Measurements from ENCODE around the gene PNMA6F.

- TF ChIP-seq EZH2 (IDR thresholded peaks at IDR 0.05; ENCODE audit: borderline replicate concordance, insufficient read depth, low read depth, low read length, poor library complexity, severe bottlenecking) (no peak), CTCF (IDR thresholded peaks at IDR 0.05) (no peak)
These were observed 44.1 kb upstream of the PNMA6F start for GRCh38 chrX:153365670-153366069.
